HS-5 (cell line): ENCODE measurements around the gene DCUN1D5.
A peak's percentile ranks its signal among the peaks of the same experiment; 100 is the strongest.

Source experiments
- DNase-seq: peaks from one replicate; pipeline ENCODE4 v3.0.0-alpha.2; 2012; ENCODE audit warnings: low read depth

Gene DCUN1D5

DNA sequence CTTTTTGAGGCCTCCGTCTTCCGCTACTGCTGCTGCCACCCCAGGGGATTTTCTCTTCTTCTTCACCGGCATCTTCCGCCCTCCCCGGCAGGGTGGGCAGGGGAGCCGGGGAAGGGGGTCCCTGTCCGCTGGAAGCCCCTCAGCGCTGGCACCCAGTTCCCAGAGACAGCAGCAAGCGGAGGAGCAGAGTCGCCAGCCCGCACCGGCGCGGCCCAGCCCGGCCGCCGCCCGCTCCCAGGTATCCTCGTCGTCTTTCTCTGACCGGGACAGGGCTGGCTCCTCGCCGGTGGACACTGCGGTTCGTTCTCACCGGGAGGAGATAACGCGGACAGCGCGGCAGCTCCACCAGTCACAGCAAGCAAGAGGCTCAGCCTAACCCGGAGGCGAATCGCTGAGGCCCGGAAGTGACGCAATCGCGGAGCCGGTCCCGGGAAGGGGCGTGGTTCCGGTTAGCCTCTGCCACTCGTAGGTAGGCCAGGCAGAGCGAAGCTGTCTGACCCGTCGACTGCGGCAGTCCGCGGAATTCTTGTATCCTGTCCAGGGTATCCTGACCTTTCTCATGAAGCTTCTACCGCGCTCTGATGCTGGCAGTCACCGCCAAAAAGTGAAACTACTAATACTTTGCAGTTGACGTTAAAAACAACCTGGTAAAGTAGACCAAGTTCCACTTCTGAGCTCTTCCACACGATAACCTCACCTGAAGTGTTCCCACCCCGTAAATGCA, at the start of gene DCUN1D5:
DCUN1D5 (minus strand) TSS at position 360 of the 724 bp plus-strand sequence; CDS start at position 72, 288 bp downstream.
- peak; percentile 74 for DNase-seq

DNA sequence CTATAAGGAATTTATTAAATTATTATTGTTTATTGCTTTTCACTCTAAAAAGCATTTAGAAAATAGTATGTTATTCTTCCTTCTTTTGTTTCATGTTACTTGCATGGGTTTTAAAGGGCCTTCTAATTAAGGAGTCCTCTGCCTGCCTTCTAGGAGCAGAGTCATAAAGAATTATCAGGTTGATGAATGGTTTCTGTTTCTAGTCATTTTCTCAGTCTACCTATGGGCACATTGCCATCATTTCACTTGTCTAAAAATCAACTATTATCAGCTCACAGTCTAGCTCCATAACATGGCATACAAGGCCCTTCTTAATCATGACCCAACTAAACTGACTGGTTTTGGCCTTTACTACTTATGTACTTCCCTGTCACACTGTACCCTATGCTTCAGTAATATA, 33.5 kb upstream of the DCUN1D5 start:
- DNase-seq, result no peak

DNA sequence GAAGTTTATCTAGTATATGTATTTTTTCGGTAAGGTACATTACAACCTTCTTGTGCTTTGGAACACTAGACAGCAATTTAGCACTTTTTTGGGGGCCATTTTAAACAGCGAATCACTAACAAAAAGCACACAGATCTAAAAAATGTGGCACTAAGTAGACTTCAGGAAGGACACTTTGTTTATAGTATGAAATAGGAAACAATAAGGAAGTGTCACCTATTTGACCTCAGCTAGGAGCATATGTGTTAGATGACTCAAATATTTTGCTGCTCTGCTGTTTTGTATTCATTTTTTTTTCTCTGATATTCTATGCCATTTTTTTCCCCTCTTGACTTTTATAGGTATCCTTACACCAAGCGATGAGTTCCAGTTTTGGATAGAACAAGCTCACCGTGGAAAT, 22.9 kb upstream of the DCUN1D5 start:
- no peak for DNase-seq

DNA sequence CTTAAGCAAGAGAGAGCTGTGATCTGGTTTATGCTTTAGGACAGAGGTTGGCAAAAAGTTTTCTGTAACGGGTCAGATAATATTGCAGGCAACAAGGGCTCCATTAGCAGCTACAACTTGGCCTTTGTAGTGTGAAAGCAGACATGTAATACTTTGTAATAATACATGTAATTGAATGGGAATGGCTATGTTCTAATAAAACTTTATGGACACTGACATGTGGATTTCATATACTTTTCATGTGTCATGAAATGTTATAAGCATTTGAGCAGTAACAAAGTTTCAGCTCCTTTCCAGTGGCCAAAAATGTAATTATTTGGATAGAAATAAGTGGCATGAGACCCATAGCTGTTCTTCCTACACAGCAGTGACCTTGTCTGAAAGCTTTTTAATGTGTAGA, 20.4 kb upstream of the DCUN1D5 start:
- DNase-seq, result no peak

DNA sequence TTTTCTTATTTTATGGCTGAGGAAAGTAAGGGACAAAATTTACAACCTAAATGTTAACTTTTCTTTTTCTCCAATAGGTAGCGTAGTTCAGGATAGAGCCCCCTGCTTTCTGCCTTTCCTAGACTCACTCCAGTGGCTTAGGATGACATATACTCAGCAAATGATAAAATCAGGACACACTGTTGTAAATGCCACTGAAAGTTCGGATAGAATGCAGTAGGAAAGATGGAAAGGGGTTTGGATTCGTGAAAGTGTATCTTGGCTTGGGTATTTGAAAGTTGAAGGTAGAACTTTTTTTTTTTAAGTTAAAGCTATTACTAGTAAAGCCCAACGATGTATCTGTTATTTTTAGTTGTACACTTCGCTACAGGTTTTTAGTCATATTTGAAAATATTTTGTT, 19.4 kb upstream of the DCUN1D5 start:
- DNase-seq, result no peak

DNA sequence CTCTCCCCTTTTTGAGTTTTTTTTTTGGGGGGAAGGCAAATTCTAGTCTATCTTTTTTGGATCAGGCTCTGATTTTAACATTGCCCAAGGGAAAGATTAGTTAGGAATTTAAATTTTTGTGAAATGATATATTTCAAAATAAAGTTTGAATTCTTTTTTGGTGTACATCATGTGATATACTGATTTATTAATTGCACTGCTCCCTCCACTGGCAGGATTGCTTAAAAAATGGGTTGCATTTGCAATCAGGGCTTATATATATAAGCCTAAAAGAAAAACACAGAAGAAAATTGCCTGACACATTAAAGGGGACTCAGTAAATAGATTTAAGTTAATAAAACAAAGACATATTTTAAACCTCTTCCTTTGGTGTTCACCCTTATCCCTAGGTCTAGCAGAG, 18.4 kb upstream of the DCUN1D5 start:
- DNase-seq, result no peak

DNA sequence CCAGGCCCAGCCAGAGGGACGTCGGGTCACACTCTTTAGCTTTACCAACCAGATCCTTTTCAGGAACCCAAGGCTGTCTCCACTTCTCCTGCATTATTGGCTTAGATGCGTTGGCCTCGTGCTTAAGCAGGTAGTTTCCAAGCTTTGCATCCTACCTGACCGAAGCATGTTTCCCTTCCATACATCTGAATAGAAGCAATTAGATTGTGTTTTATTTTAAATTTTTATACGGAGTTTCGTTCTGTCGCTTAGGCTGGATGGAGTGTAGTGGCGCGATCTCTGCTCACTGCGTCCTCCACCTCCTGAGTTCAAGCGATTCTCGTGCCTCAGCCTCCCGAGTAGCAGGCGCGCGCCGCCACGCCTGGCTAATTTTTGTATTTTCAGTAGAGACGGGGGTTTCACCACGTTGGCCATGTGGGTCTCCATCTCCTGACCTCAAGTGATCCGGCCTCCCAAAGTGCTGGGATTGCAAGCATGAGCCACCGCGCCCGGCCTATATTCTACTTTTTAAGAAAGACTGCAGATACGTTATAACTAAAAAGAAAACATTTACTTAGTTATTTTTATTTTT, 17.9 kb upstream of the DCUN1D5 start:
- DNase-seq, result no peak

DNA sequence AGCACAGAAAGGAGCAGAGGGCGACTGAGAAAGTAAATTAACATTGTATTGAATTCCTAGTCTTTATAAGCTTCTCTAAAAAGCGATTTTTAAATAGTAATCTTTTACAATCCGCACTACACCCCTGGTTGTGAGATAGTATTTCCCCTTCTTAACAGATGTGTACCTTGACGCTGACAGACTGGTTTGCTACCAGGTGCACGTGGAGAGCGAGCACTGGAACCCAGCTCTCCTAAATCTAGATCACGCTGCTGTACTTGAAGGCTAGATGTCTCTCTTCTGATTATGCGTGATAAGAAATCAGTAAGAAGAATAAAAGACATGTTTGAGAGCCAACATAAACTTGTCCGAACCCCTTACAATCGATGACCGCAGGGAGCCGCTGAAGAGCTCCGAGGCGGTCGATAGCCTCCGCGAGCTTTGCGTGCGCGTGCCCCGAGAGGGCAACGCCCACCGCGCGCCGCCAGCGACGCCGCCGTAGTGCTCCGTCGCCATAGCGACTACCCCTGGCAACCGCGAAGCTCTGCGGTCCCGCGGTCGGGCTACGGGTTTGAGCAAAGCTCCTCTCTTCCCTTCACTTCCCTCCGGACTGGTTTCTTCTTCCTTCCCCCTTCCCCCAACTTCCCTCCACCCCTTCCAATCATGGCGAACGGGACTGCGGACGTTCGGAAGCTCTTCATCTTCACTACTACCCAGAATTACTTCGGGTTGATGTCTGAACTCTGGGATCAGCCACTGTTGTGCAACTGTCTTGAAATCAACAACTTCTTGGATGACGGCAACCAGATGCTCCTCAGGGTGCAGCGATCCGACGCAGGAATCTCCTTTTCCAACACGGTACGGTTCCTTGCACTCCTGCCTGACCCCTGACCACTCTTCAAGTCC, 17.2 kb upstream of the DCUN1D5 start, which contains the start of gene DYNC2H1:
DYNC2H1 (plus strand) TSS at position 494 of the 885 bp plus-strand sequence; CDS start at position 643, 149 bp downstream.
- DNase-seq, result peak; percentile 81

DNA sequence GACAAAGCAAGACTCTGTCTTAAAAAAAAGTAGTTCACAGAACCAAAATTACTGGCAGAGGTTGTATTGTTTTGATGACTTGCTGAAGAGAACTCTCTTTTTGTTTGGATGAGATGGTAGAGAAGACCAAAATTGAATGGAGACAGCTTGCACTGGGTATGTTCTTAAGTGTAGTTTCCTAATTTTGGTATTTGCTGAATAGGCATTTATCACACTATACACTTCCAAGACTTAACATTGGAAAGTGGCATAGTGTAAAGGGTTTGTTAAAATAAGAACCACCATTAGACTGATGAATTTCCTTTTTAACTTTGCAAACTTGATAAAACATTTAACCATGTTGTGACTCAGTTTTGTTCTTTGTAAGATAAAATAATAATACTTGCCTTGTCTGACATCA, 5.3 kb upstream of the DCUN1D5 start:
- DNase-seq, result no peak

DNA sequence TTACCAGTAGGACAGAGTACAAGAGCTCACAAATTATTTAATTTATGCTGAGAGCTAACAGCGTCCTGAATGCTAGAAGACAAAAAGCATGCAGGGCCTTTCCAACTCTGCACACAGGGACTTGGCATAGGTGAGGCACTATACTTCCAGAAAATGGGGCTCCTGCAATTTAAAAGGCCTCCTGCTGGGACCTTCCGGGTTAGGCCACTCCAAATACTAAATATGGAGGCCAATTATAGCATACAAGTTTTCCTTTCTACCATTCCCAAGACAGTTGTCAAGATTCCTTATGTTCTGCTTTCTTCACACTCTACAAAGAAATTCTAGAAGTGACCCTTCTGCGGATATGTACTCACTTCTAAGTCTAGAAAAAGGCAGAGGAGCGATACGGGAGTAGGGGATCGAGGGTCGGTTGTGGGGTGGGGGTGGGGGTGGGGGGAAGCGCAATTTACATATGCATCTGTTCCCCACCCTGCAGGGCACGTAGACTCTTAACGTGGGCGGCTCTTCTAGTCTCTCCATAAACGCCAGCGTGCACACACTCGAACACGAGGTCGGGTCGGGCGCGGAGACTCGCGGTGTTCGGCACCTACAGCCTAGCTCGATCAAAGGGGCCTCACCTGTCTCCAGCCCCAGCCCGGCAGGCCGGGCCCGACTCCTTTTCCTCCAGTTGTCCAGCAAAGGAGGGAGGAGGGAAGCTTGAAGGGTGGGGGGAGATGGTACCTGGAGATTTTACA, 728 bp downstream of the DCUN1D5 start:
- no peak for DNase-seq

DNA sequence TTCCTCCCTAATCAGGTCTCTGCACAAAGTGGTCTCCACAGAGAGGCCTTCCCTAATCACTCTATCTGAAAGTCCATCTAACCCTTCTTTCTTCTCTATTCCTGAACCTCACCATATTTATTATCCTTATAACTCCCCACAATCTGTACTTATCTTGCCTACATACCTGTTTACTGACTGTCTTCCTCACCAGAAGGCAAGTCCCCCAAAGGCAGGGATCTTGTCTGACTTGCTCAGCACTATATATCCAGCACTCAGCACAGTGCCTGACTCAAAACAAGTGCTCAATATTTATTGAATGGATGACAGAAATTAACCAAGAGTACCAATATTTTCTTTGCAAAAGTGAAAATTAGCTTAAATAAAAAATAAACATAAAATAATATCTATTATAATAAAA, 5.5 kb downstream of the DCUN1D5 start:
- DNase-seq, result no peak

DNA sequence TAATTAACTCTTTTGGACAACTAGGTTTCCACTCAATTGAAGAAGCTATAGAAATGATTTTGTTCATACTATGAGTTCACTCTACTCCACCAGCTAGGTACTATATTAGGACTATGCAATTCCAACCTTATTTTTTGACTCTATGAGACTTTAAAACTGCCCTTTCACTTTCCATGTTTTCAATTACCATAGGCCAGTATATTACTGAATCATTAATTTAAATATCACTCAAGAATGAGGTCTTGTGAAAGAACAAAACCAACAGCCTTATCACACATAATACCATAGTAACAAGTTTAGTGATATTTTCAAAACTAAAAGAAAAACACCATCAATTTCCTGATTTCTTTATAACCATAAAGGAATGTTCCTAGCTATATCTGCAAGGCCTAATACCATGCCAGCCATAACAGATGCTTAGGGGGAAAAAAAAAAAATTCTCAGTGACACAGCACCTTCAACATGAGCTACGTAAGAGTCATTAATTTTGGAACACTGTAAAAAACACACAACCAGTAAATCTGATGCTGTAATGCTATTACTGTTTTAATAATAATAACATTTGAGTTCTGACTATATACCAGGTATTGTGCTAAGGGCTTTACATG, 6.1 kb downstream of the DCUN1D5 start:
- DNase-seq, result no peak

DNA sequence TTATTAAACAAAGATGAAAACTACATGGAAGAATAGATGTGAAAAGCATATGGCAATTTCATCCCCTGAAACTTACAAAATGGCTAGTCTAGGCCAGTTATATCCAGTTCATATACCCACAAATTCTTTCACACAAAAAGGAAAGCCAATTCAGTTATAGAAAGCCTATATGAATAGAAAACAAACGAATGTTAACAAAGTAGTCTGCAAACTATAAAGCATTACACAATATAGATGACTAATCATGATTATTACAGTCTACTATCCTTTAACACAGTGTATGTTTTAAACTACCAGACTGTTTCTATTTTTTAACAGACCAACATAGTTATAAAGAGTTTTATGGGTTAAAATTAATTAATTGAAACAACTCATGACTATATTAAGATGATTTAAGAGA, 12.1 kb downstream of the DCUN1D5 start:
- no peak for DNase-seq

DNA sequence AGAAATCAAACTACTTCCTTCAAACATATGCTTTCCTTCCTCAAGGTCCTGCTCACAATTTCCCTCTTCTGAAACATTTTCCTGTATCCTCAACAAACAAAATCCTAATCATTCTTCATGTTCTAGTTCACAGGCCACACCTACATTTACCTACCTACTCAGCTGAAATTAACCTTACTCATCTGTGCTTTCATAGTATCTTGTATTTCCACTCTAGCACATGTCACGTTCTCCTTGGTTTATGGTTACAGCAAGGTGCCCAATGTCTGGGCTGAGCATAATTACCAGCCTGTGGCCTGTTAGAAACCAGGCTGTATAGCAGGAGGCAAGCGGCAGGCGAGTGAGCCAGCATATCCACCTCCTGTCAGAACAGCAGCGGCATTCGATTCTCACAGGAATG, 13.2 kb downstream of the DCUN1D5 start:
- DNase-seq, result no peak

DNA sequence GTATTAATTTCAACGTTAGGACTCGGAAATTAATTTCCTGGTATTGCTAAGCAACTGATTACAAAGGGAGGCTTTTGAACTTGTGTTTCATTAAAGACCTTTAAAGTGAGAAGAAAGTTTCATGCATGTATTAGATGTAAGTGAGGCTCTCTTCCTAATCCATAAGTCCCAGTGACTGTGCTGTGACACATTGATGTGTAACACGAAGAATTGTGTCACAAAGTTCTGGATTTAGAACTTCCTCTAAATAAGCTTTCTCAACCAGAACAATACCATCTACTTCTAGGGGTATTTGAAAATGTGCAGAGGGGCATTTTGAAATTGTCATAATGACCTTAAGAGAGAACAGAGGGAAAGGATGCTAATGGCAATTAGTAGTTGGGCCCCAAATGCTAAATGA, 14.4 kb downstream of the DCUN1D5 start:
- DNase-seq, result no peak

DNA sequence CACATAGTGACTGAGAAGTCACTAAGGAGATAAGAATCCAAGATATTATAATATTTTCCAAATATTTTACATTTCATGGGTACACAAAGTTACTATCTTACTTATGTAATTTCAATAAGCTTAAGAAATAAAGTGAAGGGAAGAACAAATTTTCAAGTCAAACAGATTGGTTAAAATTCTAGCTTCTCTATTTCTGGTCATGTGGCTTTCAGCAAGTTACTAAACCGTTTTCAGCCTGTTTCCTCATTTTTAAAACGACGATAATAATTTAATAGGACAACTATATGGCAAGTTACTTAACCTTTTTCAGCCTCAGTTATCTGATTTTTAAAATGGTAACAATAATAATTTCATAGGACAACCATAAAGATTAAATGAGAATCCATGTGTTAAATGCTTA, 15.6 kb downstream of the DCUN1D5 start:
- no peak for DNase-seq

DNA sequence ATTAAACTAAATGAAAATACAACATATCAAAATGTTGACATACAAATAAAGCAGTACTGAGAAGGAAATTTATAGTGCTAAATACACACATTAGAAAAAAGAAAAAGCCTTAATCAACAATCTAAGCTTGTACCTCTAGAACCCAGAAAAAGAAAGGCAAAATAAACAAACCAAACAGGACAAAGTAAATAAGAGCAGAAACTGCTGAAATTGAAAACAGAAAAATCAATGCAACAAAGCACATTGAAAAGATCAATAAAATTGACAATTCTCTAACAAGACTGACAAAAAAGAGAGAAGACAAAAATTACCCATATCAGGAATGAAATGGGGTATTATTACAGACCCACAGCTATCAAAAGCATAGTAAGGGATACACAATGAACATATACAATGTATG, 21.0 kb downstream of the DCUN1D5 start:
- no peak for DNase-seq

DNA sequence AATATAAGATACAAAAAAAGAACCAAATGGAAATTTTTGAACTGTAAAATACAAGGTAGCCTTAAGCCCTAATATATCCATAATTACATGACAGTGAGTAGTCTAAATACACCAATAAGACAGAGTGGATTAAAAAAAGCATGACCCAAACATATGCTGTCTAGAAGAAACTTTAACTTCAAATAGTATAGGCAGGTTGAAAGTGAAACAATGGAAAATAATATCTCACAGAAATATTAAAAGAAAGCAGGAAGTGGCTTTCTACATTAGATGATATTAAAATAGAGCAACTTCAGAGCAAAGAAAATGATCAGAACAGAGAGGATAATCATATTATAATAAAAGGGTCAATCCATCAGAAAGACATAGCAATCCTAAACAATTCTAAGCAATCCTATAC, 21.8 kb downstream of the DCUN1D5 start:
- no peak for DNase-seq

DNA sequence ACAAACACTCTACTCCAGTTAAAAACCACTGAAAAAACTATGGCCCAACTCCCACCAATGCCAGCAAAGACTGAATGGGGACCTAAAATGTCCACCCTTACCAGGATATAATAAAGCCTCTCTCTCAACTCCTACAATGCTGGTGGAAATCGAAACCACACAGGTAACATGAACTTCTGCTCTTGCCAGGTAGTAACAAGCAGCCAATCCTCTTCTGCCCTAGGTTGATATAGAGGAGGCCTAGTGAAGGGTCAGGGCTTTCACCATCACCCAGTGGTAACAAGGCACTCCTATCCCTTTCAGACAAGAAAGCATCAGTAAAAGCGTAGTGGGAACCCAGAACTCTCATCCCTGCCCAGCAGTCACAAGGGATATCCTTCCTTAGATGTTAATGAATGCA, 22.6 kb downstream of the DCUN1D5 start:
- no peak for DNase-seq

DNA sequence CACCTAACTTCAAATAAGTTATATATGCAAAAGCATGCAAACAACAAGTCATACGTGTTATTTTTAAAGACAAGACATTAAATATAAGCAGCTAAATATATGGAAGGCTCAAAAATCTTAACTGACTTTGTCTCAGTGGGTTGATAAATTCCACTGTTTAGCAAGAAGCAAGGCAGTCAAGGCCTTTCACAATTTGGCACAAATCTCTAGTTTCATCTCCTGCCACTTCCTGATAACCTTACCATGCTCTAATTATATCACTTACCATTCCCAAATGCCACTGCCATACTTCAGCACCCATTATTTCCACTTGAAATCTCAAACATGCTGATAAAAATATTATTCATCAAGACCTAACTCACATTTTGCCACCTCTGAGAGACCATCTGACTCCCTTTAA, 24.8 kb downstream of the DCUN1D5 start:
- no peak for DNase-seq

DNA sequence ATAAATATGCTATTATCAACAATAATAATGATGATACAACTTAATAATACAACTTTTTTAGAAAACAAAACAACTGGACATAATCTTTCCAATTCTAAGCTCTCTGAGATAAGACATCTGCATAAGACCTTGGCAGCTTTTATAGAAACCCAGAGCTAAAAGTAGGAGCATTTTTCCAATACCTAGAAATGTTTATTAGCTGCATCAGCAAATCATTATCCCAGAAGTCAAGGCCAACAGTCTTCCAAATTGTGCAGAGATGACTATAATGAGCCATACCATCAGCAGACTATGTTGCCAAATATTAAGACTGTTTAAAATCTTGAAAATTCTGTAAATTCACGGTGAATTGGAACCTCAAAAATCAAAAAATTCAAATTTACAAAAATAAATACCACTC, 30.3 kb downstream of the DCUN1D5 start:
- DNase-seq, result no peak
